WI38 (cell line): Measurements from ENCODE around the gene RPUSD1.

Experiments
- H3K4me3 ChIP-seq: 2 replicates; pipeline ENCODE4 v1.5.1; 2011; ENCODE audit warnings: low read depth, mild to moderate bottlenecking, control low read depth, low read length
- CTCF ChIP-seq: IDR thresholded peaks from 2 replicates; pipeline ENCODE4 v1.5.1; 2012; ENCODE audit warnings: low read depth, mild to moderate bottlenecking, control low read depth, low read length

The RPUSD1 gene

GRCh38 chr16:817001-817906, 29.1 kb upstream of the RPUSD1 start:
- no peak for TF ChIP-seq CTCF
- no peak overlapping the region for H3K4me3 ChIP-seq

- H3K4me3 ChIP-seq = no peak overlapping the region
- TF ChIP-seq CTCF = no peak
These were observed 27.7 kb upstream of the RPUSD1 start for GRCh38 chr16:815861-816260.

- TF ChIP-seq CTCF = no peak
- H3K4me3 ChIP-seq = no peak overlapping the region
These were observed 26.8 kb upstream of the RPUSD1 start for GRCh38 chr16:814974-815373.

GRCh38 chr16:813916-814412, 25.8 kb upstream of the RPUSD1 start:
- no peak for TF ChIP-seq CTCF
- H3K4me3 ChIP-seq = no peak overlapping the region

- no peak overlapping the region for H3K4me3 ChIP-seq
- TF ChIP-seq CTCF = peak; percentile 58
These were observed 25.2 kb upstream of the RPUSD1 start for GRCh38 chr16:813204-813915.

GRCh38 chr16:808085-808386, 19.9 kb upstream of the RPUSD1 start:
- TF ChIP-seq CTCF = no peak
- peak overlapping the region; percentile 84 for H3K4me3 ChIP-seq
